HG02885 (cell line): Measurements from ENCODE around the gene PTBP2.
"Not testable (repeated sequence)": the region's sequence is repeated elsewhere in the genome, so short reads cannot be mapped to it uniquely, and the experiment has no call there.

Experiments
- ATAC-seq: cut with Tn5 transposase; IDR thresholded peaks from one replicate; pipeline ENCODE4 v1.9.1; 2021; ENCODE audit warnings: mild to moderate bottlenecking; ENCODE audit not compliant: unreplicated experiment, poor library complexity

The PTBP2 gene

DNA sequence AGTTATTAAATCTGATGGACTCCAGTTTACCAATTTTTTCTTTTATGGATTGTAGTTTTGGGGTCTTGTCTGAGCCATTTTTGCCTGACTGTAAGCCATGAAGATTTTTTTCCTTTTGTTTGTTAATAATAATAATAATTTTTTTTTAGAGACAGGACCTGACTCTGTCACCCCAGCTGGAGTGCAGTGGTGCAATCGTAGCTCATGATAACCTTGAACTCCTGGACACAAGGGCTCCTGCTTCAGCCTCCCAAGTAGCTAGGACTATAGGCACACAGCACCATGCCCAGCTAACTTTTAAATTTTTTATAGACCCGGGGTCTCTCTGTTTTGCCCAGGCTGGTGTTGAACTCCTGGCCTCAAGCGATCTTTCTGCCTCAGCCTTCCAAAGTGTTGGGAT is 6.3 kb downstream of the PTBP2 start:
- no peak for ATAC-seq

DNA sequence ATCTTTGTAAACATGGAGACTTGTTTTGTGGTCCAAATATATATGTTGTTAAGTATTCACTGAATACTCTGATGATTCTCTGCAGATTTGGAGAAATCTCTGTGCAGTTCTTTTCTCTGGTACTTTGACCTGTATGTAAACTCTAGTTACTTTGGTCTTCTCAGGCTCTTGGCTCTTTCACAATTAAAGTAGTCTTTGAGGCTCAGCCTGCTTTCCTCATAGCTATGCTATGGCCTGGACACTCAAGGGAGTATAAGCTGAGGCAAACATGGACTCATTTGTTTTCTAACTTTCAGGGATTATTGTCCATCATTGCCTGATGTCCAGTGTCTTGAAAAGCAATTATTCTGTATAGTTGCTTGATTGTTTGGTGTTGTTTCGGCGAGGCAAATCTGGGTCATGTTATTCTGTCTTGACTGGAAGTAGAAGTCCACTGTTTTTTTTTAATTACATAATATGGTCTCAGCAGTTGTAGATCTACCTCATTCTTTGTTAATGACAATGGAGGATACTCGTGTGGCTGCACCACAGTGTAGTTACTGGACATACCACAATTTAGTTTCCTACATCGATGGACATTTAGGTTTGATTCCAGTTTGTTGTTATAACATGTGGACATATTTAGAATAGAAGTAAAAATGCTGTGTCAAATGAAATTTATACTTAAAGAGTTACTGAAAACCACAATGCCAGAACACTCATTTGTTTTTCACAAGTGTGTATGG is 9.2 kb downstream of the PTBP2 start:
- no peak for ATAC-seq

DNA sequence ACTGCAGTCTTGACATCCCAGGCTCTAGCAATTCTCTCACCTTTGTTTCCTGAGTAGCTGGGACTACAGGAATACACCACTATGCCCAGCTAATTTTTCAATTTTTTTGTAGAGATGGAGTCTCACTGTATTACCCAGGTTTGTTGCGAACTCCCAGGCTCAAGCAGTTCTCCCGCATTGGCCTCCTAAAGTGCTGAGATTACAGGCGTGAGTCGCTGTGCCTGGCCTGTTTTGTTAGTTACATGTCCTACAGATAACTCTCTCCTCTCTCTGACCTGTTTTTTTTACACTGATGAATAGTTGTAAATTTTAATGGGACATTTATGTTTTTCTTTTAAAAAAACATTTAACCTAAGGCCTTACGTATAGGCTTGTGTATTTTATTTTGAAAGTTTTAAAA is 19.8 kb downstream of the PTBP2 start:
- ATAC-seq, result no peak

DNA sequence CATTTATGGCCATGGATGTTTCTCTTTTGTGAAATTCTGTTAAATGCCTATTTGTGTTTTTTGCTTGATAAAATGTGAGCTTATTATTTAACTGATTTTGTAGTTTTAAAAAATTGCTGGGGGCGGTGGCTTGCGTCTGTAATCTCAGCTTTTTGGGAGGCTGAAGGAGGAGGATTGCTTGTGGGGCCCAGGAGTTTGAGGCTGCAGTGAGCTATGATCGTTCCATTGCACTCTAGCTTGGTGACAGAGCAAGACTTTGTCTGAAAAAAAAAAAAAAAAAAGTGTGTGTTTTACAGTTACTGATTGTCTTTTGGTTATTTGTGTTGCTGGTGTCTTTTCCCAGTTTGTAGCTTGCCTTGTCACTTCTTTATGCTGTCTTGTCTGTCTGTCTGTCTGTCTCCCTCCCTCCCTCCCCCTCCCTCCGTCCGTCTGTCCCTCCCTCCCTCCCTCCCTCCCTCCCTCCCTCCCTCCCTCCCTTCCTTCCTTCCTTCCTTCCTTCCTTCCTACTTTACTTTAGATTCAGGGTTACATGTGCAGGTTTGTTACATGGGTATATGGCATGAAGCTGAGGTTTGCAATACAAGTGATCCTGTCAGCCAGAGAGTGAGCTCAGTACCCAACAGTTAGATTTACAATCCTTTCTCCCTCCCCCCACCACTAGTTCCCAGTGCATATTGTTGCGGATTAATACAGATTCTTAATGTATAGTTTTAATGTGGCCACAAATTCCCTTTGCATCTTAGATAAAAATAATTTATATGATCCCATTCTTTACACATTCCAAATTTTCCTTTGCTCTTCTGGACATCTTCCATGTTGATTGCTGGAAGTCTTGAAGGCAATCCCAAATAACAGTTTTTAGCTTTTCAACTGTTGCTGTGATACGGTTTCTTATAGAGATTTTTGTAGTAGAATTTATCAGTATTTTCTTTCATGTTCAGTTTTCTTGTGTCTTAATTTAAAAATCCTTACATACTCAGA is 25.1 kb downstream of the PTBP2 start:
- ATAC-seq, result no peak

DNA sequence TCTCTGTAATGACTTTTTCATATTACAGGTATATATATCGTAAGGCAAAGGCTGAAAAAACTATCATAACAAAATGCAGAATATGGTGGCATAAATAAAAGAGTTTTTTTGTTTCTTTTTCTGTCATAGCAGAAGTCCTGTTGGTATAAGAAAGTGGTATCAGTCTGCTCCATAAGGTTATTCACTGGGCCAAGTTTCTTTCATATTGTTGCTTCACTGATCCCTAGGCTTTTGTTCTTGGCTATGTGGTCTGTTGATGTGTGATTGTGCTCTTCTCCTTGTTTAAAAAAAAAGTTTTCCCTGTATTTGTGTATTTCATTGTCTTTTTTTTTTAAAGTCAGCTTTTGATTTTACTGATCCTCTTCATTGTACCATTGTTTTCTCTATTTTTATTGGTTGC is 26.0 kb downstream of the PTBP2 start:
- ATAC-seq, result no peak

DNA sequence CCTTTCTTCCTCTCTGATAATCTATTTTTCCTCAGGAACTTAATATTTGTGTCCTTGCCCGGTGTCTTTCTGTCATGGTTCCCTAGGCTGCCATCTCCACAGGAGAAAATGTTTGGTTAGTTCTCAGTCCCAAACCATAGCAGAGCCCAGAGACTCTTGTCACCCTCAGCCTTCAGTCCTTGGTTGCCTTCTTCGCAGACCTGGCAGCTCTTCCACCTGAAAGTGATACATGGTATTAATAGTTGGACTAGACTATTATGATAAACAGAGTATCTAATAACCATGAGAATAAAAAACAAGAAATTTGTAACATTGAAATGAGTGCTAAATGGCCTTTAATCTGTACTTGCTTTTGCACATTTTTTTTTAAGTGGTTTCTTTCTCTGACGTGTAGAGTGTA is 26.5 kb downstream of the PTBP2 start:
- no peak for ATAC-seq

DNA sequence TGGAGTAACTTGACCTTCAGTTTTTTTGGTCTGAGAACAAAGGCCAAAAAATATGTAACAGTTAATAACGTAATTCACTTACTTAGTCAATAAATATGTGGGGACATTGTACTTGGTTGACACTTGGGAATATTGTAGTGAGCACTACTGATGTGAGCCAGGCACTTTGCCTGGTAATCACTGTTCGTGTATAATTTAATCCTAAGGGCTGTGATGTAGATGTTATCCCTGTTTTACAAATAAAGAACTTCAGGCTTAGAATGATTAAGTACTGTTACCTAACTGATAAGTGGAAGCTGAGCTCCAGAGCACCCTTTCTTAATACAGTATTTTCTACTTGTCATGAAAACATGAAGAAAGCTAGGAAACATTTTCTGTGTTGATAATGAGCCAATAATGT is 28.0 kb downstream of the PTBP2 start:
- ATAC-seq, result no peak

DNA sequence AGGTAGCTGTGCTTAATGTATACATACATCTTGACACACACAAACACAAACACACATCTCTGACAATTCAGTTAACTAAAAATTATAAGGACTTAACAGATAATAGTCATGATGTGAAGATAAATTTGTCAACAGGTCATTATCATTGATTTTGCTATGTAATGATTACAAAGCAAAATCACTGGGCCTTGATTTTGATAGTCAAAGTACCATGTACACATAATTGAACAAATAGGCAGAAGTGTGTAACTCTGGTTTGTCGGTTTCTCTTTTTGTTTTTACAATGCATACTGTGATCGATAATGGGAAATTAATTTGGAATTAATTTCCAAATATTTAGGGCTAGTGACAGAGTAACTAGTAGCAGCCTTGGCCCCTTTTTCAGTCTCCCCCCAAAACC is 30.8 kb downstream of the PTBP2 start:
- no peak for ATAC-seq

DNA sequence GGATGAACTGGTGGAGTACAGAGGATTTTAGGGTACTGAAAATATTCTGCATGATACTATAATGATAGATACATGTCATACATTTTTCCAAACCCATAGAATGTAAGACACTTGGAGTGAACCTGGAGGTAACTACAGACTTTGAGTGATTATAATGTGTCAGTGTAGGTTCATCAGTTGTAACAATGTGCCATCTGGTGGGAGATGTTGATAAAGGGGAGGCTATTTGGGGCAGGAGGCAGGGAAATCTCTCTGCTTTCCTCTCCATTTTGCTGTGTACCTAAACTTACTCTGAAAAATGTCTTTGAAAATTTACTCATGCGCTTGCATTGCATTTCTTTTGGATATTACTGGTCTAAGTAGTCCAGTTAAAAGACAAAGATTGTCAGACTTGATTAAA is 35.2 kb downstream of the PTBP2 start:
- ATAC-seq, result no peak

DNA sequence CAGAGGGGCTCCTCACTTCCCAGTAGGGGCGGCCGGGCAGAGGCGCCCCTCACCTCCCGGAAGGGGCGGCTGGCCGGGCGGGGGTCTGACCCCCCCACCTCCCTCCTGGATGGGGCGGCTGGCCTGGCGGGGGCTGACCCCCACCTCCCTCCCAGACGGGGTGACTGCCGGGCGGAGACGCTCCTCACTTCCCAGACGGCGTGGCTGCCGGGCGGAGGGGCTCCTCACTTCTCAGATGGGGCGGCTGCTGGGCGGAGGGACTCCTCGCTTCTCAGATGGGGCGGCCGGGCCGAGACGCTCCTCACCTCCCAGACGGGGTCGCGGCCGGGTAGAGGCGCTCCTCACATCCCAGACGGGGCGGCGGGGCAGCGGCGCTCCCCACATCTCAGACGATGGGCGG is 41.0 kb downstream of the PTBP2 start:
- ATAC-seq, result not testable (repeated sequence)

DNA sequence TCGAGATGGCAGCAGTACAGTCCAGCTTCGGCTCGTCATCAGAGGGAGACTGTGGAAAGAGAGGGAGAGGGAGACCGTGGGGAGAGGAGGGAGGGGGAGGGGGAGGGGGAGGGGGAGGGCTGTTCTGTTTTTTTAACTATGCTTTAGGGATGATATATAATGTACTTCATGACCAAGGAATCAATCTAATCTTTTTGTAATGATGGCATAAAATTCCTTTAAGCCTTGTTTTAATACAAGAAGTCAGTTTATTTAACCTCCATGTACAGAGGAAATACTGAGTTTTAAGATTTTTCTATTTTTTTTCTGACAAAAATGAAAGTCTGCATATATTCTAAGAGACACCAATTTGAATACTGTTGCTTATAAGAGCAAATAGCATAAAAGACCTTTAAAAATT is 41.9 kb downstream of the PTBP2 start:
- no peak for ATAC-seq

DNA sequence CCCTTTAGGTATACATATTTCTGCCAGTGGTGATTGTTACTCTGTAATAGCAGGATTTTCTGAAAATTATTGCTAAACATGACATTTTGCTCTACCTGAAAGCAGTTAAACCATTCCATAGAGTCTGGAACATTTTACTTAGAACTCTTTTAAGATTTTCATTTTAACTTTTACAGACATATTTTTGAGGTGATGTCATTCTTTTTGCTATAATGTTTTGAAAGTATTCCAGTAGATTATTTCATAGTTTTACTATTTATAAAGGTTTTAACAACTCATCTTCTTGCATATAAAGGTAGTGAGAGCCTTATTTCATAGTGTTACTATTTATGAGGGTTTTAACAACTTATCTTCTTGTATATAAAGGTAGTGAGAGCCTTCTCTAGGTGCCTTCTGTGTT is 42.9 kb downstream of the PTBP2 start:
- no peak for ATAC-seq

DNA sequence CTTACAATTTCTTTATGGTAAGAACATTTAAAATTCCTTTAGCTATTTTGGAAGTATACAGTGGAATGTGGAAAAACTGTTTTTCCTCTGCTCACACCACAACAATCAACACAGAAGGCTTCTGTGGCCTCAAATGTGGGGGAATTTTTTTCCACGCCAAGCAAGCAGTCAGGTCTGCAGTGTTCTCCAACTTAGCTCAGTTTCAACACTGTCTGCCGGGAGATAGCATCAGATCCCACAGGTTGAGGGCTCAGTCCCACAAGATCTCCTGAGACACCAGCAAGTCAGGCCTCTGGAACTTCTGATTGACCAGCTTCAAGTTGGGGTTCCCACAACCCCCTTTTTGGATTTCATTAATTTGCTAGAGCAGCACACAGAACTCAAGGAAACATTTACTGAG is 50.3 kb downstream of the PTBP2 start:
- no peak for ATAC-seq

DNA sequence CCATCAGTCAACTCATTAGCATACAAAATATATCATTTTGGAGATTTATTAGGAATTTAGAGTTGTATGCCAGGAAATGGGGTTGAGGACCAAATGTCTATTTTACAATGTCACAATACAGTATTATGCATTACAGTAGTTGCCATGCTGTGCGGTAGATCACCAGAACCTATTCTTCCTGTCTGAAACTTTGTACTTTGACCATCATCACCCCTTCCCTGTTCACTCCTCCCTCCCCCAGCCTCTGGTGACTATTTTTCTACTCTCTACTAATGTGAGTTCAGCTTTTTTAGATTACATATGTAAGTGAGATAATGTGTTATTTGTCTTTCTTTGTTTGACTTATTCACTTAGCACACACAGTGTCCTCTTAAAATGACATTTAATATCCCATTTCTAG is 50.8 kb downstream of the PTBP2 start:
- ATAC-seq, result no peak

DNA sequence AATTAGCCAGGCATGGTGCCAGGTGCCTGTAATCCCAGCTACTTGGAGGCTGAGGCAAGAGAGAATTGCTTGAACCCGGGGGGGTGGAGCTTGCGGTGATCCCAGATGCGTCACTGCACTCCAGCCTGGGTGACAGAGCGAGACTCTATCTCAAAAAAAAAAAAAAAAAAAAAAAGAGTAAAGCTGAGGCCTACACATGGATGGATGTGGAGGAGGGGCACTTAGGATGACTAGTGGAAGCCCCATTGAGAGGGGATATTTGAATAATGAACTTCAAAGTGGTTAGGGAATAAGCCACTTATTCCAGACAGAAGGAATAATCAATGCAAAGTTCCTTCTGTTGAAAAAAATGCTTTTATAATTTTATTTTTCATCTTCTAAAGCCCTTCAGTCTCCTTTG is 51.4 kb downstream of the PTBP2 start:
- ATAC-seq, result no peak

DNA sequence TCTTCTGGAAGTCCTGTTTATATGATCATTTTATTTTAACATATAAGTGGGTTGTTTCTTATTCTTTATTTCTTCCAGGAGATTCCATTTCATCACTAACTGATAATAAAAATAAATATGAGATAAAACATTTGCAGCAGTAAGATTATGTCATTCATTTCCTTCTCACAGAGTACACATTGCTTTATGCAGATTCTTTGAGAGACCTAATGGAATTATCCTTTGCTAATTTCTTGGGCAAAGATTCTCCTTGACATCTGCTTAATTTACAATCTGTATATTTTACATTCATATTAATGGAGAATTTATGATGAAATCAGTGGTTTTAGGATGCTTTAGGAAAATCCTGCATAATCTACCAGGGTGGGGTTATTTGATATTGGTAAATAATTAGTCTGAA is 60.6 kb downstream of the PTBP2 start:
- ATAC-seq, result no peak

DNA sequence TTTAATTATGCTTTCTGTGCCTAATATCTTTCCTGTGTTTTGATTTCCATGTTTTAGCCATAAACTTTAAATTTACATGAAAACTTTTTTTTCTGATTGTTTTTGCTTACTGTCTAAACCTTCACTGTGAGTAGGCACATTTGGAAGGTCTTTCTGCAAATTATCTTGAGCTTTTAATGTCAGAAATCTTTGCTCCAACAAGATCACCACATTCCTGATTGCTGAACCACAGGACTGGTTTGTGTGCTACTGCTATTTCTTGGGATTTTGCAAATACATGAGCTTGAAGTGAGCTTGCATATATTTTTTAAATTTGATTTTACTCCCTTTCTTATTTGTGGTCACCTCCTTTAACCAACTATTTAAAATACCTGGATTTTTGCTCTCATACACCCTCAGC is 61.3 kb downstream of the PTBP2 start:
- no peak for ATAC-seq

DNA sequence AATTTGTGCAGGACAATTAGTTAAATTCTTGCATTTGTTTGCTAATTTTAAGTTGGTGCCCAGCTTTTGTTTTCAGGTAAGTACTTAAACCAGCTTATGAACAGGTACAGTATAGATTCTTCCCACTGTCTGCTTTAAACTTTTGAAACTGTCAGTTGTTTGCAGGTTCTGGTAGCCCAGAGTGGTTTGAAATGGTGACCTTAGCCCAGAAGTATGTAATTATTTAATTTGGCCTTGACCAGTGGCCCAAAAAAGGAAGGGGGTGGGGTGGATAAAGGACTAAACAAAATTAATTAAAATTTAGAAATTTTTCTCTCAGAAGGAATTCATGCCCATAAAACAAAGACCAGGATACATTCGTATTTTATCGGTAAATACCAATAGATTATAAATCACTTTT is 69.0 kb downstream of the PTBP2 start:
- ATAC-seq, result no peak

DNA sequence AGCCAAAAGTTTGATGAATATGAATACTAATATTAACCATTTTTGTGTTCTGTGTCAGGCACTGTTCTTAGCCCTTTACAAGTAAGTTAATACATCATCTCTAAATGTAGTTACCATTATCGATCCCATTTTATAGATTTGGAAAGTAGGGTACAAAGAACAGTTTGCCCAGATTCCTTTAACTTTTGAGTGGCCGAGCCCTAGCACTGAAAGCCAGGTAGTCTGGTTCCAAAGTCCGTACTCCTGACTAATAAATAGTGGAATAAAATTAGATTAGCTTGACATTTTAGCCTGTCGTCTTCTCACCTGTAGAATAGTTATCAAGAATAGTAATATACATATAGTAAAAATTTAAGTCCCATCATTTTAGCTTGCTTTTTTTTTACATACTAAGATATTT is 70.6 kb downstream of the PTBP2 start:
- ATAC-seq, result no peak

DNA sequence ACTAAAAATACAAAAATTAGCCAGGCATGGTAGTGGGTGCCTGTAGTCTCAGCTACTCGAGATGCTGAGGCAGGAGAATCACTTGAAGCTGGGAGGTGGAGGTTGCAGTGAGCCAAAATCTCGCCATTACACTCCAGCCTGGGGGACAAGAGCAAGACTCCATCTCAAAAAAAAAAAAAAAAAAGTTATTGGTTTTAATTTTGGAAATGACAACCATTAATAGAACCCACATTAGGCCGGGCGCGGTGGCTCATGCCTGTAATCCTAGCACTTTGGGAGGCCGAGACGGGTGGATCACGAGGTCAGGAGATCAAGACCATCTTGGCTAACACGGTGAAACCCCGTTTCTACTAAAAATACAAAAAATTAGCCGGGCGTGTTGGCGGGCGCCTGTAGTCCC is 80.1 kb downstream of the PTBP2 start:
- ATAC-seq, result not testable (repeated sequence)

DNA sequence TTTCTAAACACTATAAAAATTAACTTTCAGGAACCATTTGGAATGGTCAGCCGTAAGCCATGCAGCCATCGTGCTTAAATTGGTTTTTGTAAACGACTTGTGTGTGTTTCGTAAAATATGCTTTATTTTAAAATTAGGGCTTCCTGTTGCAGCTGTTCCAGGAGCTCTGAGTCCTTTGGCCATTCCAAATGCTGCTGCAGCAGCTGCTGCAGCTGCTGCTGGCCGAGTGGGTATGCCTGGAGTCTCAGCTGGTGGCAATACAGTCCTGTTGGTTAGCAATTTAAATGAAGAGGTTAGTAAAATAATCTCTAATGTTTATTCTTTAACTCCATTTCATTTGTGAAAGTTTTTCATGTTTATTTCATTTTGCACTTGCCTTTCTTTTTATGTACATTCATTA is 83.1 kb downstream of the PTBP2 start:
- ATAC-seq, result no peak

DNA sequence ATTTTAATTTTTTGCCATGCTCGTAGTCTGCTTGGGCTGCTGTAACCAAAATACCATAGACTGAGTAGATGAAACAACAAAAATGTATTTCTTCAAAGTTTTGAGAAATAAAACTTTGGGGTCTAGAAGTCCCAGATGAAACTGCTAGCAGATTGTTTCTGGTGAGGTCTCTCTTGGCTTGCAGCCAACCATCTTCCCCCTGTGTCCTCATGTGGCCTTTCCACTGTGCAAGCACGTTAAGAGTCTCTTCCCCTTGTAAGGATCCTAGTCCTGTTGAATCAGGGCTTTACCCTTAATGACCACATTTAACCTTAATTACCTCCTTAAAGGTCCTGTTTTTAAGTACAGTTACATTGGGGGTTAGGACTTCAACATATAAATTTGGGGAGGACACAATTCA is 86.6 kb downstream of the PTBP2 start:
- no peak for ATAC-seq
